UCSD-AML1 (cell line): ENCODE data around the gene SETD1A.
"Not testable (repeated sequence)": the region's sequence is repeated elsewhere in the genome, so short reads cannot be mapped to it uniquely, and the experiment has no call there.

Source experiments
- DNase-seq: peaks from one replicate; lab custom pipeline; 2025; ENCODE audit not compliant: unreplicated experiment; lab: John Stamatoyannopoulos, UW

Gene SETD1A

DNA sequence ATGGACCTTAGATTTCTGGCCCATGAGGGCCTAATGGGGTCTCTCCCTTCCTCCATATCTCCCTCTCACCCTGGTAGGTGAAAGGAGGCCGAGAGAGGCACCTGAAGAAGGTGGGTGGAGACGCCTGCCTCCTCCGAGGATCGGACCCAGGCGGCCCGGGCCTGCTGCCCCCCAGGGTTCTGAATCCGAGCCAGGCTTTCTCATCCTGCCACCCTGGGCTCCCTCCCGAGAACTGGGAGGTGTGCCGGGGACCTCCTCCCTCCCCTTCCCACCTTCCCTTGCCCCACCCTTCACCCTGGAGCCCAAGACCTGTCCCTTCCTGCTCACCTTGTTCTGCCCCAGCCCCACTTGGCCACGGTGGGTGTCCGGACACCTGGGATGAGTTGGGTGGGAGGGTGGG, 29.2 kb upstream of the SETD1A start:
- DNase-seq, result no peak

- no peak for DNase-seq
Observed at GRCh38 chr16:30929167-30929566, 28.4 kb upstream of the SETD1A start.

GRCh38 chr16:30930160-30930571, 27.4 kb upstream of the SETD1A start:
- no peak for DNase-seq

- DNase-seq, result no peak
Observed at GRCh38 chr16:30931068-30931650, 26.4 kb upstream of the SETD1A start.

DNA sequence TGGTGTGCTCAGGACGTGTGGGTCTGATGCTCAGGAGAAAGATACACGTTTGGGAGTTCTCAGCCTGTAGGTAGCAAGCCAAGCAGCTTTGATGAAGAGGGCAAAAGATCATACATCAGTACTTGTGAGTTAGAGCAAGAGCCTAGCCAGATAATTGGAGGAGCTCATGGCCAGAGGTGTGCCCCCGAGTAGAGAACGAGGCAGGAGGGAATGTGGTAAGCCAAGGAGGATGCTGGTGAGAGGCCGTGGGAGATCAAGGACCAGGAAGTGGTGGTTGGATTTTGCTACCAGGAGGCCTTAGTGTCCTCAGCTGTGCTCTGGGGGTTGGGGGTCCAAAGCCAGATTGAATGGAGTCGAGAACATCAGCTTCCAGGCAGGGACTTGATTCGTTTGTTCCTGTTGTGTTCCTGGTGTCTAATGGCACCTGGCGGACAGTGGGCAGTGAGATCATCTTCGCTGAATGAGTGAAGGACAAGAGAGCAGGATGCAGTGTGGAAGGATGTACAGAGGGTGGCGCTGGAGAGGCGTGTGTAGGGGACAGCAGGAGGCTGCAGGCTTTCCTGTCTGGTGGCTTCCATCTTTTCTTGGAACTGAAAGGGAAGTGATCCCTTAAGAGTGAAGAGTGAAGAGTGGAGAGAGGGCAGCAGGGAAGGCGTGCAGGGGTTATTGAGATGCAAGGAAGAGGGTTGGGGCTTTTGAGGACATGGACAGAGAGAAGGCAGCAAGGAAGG, 22.6 kb upstream of the SETD1A start:
- peak; percentile 69 for DNase-seq

DNA sequence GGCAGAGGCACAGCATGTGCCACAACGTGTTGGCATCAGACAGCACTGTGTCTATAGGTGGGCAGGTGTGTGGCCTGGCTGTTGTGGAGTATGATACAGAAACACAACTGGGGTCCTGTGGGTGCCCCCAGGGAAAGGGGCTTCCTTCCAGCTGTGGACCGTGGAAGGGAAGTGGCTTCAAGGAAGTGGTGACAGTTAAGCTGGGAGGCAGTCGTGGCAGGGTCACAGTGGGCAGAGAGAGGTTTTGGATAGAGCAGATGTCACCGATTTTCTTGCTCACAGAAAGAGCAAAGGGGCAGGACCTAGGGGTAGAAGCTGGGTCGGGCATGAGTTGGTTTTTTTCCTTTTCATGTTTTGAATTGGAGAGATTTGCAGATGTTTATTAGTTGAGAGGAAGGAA, 19.9 kb upstream of the SETD1A start:
- no peak for DNase-seq

DNA sequence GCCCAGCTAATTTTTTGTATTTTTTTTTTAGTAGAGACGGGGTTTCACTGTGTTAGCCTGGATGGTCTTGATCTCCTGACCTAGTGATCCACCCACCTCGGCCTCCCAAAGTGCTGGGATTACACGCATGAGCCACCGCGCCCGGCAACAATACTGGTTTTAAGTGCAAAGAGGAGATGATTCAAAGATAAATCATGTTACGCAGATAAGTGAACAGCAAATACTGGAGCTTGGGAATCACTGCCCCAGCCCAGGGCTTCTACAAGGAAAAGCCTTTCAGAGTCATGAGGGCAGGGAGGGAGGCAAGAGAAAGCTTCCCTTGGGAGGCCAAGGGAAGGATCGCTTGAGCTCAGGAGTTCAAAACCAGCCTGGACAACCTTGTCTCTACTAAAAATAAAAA, 18.0 kb upstream of the SETD1A start:
- not testable (repeated sequence) for DNase-seq

- peak; percentile 68 for DNase-seq
Observed at GRCh38 chr16:30941600-30942425, 15.7 kb upstream of the SETD1A start.

- DNase-seq, result no peak
Observed at GRCh38 chr16:30942426-30942806, 15.1 kb upstream of the SETD1A start.

DNA sequence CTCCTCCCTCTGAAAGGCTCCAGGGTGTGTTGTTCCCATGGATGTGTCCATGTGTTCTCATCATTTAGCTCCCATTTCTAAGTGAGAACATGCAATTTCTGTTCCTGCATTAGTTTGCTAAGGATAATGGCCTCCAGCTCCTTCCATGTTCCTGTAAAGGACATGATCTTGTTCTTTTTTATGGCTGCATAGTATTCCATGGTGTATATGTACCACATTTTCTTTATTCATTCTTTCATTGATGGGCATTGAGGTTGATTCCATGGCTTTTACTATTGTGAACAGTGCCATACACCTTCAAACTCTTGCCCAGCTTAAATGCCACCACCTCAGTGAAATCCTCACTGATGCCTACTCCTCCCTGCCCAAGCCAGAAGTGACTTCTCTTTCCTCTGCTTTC, 13.2 kb upstream of the SETD1A start:
- DNase-seq, result no peak

- no peak for DNase-seq
Observed at GRCh38 chr16:30946671-30947540, 10.6 kb upstream of the SETD1A start.

DNA sequence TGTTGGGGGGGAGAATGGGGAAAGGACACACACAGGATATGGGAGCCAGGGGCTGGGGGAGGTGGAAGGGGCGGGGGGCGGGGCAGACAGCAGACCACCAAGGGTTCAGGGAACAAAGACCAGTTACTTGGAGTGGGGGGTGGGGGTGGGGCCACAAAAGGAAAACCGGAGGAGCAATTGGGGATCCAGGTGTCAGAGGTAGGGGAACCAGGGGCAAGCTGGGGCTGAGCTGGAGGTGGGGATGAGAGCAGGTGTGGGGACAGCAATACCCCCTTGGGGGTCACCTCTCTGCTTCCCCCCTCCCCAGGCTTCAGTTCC, 10.1 kb upstream of the SETD1A start:
- no peak for DNase-seq

DNA sequence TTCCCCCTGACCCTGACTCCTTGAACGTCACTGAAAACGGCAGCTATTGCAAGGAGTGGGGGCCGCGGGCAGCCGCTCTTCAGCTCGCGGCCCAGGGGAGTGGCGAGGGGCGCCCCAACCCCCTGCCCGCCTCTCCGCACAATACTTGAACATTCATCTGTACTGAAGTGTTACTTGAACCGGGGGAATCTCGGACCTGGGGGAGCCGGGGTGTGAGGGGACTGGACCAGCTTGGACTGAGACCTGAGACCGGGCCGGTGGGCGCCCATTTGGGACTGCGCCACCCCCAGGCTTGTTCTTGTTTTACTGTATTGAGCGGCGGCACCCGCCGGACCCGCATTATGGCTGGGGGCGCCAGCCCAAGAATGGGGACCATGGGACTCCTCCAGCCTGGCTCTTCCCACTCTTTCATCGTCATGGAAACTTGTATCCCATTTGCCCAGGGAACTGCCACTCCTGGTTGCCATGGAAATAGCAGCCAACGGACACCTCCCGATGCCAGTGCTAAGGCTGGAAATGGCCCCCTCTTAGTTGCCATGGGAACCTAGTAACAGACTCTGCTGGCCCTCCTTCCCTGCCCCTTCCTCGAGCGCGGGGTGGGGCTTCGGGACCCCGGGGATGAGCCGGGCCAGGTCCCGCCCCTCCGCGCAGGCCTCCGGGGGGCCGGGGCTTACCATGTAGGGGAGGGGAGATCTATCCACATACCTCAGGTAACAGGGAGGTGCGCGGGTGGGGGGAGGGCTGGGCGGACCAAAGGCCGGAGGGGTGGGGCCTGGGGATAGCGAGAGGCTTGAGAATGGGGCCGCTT, 9.5 kb upstream of the SETD1A start:
- no peak for DNase-seq

GRCh38 chr16:30948667-30949649, 8.6 kb upstream of the SETD1A start, which contains the start of gene ORAI3:
TSS of gene ORAI3 (plus strand) at chr16:30949068. CDS start at chr16:30949290, 222 bp downstream.
- DNase-seq, result peak; percentile 75

GRCh38 chr16:30949650-30950515, 7.7 kb upstream of the SETD1A start:
- peak; percentile 74 for DNase-seq

DNA sequence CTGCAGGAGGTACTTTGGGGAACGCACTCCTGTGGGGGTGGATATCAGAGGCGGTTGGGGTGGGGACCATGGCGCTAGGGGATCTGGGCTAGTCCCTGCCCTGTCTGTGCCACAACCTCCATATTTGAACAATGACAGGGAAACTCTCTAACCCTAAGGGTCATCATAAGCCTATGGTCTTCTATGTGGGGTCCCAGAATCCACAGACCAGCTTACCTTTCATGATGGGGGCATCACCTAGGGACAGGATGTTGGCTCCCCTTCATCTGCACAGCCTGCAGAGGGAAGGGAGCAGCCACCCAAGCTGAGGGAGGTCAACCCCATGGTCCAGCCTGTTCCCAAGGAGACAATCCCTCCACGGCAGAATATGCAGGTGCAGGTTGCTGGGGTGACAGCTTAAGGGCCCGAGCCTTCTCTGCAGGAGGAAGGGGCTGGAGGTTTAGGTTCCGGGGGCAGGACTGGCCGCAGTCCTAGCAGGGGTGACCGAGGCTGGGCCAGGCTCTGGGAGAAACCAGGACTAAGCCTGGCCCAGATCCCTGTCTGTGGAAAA, 7.0 kb upstream of the SETD1A start:
- no peak for DNase-seq

GRCh38 chr16:30951193-30951592, 6.4 kb upstream of the SETD1A start:
- no peak for DNase-seq

DNA sequence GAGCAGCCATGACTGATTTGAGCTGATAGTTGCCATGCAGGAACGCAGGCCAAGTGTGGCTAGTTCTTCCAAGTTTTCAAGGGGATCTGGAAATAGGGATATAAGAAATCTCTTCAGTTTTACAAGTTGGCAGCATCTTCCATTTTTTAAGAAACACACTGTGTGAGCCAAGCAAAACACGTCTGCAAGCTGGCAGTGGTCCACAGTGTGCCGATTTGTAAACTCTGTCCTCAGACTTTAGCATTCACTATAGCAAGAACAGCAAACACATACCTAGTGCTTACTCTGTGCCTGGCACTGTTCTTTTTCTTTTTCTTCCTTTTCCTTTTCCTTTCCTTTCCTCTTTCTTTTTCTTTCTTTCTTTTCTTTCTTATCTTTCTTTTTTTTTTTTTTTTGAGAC, 5.8 kb upstream of the SETD1A start:
- DNase-seq, result no peak
